HEK293T (cell line): ENCODE data around the gene HNRNPDL.

Source experiments
- CTCF ChIA-PET: fragments of 350-600 bp; formaldehyde crosslinking; extraction: SDS; loops from one replicate; lab custom pipeline; 2021; ENCODE audit warnings: antibody characterized with exemption, inconsistent platforms; lab: Yijun Ruan, JAX
- POLR2A ChIA-PET: fragments of 350-600 bp; formaldehyde crosslinking; extraction: SDS; loops from one replicate; lab custom pipeline; 2020; ENCODE audit warnings: antibody characterized with exemption, inconsistent platforms; lab: Yijun Ruan, JAX
- DNase-seq: peaks from one replicate; pipeline ENCODE4 v3.0.0; 2012; ENCODE audit warnings: mixed read lengths; ENCODE audit errors: extremely low spot score
- ARNT ChIP-seq: fragments of 450-650 bp; IDR thresholded peaks from 2 replicates; pipeline ENCODE4 v1.6.1; 2017; ENCODE audit warnings: mild to moderate bottlenecking
- BHLHE40 ChIP-seq: fragments of 450-650 bp; IDR thresholded peaks from 2 replicates; pipeline ENCODE4 v1.6.1; 2016; ENCODE audit warnings: mild to moderate bottlenecking, moderate library complexity, borderline replicate concordance
- CTBP1 ChIP-seq: fragments of 450-650 bp; IDR thresholded peaks from 2 replicates; pipeline ENCODE4 v1.6.1; 2016; ENCODE audit warnings: borderline replicate concordance
- ELF4 ChIP-seq: fragments of 450-650 bp; IDR thresholded peaks from 2 replicates; pipeline ENCODE4 v1.6.1; 2017; ENCODE audit warnings: antibody characterized with exemption
- FOXA1 ChIP-seq: fragments of 450-650 bp; IDR thresholded peaks from 2 replicates; pipeline ENCODE4 v1.6.1; 2016; ENCODE audit warnings: mild to moderate bottlenecking
- FOXK2 ChIP-seq: fragments of 450-650 bp; IDR thresholded peaks from 2 replicates; pipeline ENCODE4 v1.6.1; 2016; ENCODE audit warnings: mild to moderate bottlenecking
- FOXM1 ChIP-seq: fragments of 450-650 bp; IDR thresholded peaks from 2 replicates; pipeline ENCODE4 v1.6.1; 2017; ENCODE audit warnings: mild to moderate bottlenecking, borderline replicate concordance
- HDGF ChIP-seq: fragments of 450-650 bp; IDR thresholded peaks from 2 replicates; pipeline ENCODE4 v1.6.1; 2017; ENCODE audit warnings: antibody characterized with exemption, borderline replicate concordance
- L3MBTL2 ChIP-seq: fragments of 450-650 bp; conservative IDR thresholded peaks from 2 replicates; pipeline ENCODE4 v1.6.1; 2016; ENCODE audit warnings: mild to moderate bottlenecking
- LEF1 ChIP-seq: fragments of 450-650 bp; IDR thresholded peaks from 2 replicates; pipeline ENCODE4 v1.6.1; 2017; ENCODE audit warnings: mild to moderate bottlenecking, borderline replicate concordance
- NFRKB ChIP-seq: fragments of 450-650 bp; IDR thresholded peaks from 2 replicates; pipeline ENCODE4 v1.6.1; 2016; ENCODE audit warnings: mild to moderate bottlenecking, moderate library complexity
- SP1 ChIP-seq: fragments of 450-650 bp; IDR thresholded peaks from 2 replicates; pipeline ENCODE4 v1.6.1; 2017
- SUZ12 ChIP-seq: fragments of 450-650 bp; IDR thresholded peaks from 2 replicates; pipeline ENCODE4 v1.6.1; 2016; ENCODE audit warnings: mild to moderate bottlenecking
- TARDBP ChIP-seq: fragments of 450-650 bp; IDR thresholded peaks from 2 replicates; pipeline ENCODE4 v1.6.1; 2016
- ZNF384 ChIP-seq: fragments of 450-650 bp; IDR thresholded peaks from 2 replicates; pipeline ENCODE4 v1.6.1; 2016
- TF ChIP-seq, protein P1 (sequence below): fragments of 450-650 bp; IDR thresholded peaks from 2 replicates; pipeline ENCODE4 v1.6.1; 2016

Gene HNRNPDL

GRCh38 chr4:82373816-82374625, 56.2 kb downstream of the HNRNPDL start, which contains the start of gene HNRNPD:
Gene HNRNPD, minus strand, starts transcription at chr4:82373991. Its CDS starts 313 bp downstream, at chr4:82373678.
- POLR2A ChIA-PET = interaction anchor here (0.5 to 1.9 kb wide), 7 partner anchors 9 to 57 kb away, joined by 3 to 29 read pairs (median 4); partner anchors contain the start of gene HNRNPDL
- DNase-seq = peak; percentile 89
- CTCF ChIA-PET = no interaction called here
- no peak for TF ChIP-seq SUZ12
- TF ChIP-seq ELF4 = peak; percentile 50
- TF ChIP-seq FOXM1 = peak; percentile 14; the same call in 1 of the 2 replicates
- TF ChIP-seq SP1 = no peak
- peak; percentile 82 for TF ChIP-seq L3MBTL2
- TF ChIP-seq, protein P1, sequence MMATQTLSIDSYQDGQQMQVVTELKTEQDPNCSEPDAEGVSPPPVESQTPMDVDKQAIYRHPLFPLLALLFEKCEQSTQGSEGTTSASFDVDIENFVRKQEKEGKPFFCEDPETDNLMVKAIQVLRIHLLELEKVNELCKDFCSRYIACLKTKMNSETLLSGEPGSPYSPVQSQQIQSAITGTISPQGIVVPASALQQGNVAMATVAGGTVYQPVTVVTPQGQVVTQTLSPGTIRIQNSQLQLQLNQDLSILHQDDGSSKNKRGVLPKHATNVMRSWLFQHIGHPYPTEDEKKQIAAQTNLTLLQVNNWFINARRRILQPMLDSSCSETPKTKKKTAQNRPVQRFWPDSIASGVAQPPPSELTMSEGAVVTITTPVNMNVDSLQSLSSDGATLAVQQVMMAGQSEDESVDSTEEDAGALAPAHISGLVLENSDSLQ = peak; percentile 63; the same call in 1 of the 2 replicates
- TF ChIP-seq NFRKB = peak; percentile 77
- peak; percentile 94 for TF ChIP-seq CTBP1
- no peak for TF ChIP-seq TARDBP
- no peak for TF ChIP-seq FOXA1
- TF ChIP-seq ZNF384 = peak; percentile 99
- peak; percentile 74; the same call in 1 of the 2 replicates for TF ChIP-seq LEF1
- 0 out of 2 replicates have a peak, but pooled peaks have one; percentile 27 for TF ChIP-seq HDGF
- peak; percentile 96 for TF ChIP-seq ARNT
- TF ChIP-seq FOXK2 = no peak
- TF ChIP-seq BHLHE40 = no peak

GRCh38 chr4:82373486-82373815, 56.8 kb downstream of the HNRNPDL start:
- peak; percentile 14 for DNase-seq
- CTCF ChIA-PET = no interaction called here
- TF ChIP-seq SUZ12 = no peak
- TF ChIP-seq ELF4 = no peak
- no peak for TF ChIP-seq LEF1
- TF ChIP-seq TARDBP = no peak
- TF ChIP-seq BHLHE40 = no peak
- no peak for TF ChIP-seq FOXK2
- TF ChIP-seq ZNF384 = no peak
- TF ChIP-seq SP1 = no peak
- TF ChIP-seq NFRKB = no peak
- no peak for TF ChIP-seq L3MBTL2
- TF ChIP-seq CTBP1 = no peak
- TF ChIP-seq ARNT = no peak
- TF ChIP-seq, protein P1 = no peak
- no peak for TF ChIP-seq HDGF
- no peak for TF ChIP-seq FOXM1
- no peak for TF ChIP-seq FOXA1
- POLR2A ChIA-PET = interaction anchor here (1.0 to 1.9 kb wide), 4 partner anchors 24 to 56 kb away, joined by 3 to 29 read pairs (median 4); partner anchors contain the start of gene HNRNPDL
